ENCODE data around the gene ZNF625.

DNA sequence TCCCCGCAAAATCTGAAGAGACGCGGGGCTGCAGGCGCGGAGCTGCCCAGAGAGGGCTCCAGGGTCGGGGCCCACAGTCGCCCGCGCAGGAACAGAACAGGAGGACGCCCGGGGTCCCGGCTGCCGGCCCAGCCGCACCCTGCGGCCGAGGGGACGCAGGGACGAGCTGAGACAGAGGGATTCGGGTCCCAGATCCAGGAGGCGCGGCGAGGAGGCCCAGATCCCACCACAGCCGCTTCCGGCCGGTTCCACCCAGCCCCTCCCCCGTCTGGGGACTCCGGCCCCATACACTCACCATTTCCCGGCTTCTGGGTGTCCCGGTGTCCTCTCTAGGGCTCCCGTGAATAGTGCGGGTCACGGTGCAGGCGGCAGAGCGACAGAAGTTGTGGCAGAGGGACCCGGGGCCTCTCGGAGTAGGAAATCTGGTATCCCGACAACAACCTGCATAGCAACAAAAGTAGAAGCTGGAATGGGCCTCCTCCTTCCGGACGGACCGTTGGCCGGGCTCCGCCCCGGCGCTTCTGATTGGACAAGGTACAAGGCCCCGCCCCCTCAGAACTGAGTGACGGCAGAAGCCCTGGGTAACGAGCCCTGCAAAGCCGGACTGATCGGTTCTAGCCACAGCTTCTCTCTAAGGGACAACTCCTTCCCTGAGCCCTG, 16.5 kb downstream of the ZNF625 start, which contains the start of gene ZNF20:
- TF ChIP-seq POLR2AphosphoS5 (IDR thresholded peaks at IDR 0.05; ENCODE audit: low read depth) (no peak), SPI1 (IDR thresholded peaks at IDR 0.05; ENCODE audit: borderline replicate concordance, low read depth) (no peak), GABPA (IDR thresholded peaks at IDR 0.05; ENCODE audit: low read depth) (no peak)
- TF ChIP-seq, protein P1, sequence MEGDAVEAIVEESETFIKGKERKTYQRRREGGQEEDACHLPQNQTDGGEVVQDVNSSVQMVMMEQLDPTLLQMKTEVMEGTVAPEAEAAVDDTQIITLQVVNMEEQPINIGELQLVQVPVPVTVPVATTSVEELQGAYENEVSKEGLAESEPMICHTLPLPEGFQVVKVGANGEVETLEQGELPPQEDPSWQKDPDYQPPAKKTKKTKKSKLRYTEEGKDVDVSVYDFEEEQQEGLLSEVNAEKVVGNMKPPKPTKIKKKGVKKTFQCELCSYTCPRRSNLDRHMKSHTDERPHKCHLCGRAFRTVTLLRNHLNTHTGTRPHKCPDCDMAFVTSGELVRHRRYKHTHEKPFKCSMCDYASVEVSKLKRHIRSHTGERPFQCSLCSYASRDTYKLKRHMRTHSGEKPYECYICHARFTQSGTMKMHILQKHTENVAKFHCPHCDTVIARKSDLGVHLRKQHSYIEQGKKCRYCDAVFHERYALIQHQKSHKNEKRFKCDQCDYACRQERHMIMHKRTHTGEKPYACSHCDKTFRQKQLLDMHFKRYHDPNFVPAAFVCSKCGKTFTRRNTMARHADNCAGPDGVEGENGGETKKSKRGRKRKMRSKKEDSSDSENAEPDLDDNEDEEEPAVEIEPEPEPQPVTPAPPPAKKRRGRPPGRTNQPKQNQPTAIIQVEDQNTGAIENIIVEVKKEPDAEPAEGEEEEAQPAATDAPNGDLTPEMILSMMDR (IDR thresholded peaks at IDR 0.05; ENCODE audit: insufficient read depth, low read length), result no peak
- TF ChIP-seq, protein P2, sequence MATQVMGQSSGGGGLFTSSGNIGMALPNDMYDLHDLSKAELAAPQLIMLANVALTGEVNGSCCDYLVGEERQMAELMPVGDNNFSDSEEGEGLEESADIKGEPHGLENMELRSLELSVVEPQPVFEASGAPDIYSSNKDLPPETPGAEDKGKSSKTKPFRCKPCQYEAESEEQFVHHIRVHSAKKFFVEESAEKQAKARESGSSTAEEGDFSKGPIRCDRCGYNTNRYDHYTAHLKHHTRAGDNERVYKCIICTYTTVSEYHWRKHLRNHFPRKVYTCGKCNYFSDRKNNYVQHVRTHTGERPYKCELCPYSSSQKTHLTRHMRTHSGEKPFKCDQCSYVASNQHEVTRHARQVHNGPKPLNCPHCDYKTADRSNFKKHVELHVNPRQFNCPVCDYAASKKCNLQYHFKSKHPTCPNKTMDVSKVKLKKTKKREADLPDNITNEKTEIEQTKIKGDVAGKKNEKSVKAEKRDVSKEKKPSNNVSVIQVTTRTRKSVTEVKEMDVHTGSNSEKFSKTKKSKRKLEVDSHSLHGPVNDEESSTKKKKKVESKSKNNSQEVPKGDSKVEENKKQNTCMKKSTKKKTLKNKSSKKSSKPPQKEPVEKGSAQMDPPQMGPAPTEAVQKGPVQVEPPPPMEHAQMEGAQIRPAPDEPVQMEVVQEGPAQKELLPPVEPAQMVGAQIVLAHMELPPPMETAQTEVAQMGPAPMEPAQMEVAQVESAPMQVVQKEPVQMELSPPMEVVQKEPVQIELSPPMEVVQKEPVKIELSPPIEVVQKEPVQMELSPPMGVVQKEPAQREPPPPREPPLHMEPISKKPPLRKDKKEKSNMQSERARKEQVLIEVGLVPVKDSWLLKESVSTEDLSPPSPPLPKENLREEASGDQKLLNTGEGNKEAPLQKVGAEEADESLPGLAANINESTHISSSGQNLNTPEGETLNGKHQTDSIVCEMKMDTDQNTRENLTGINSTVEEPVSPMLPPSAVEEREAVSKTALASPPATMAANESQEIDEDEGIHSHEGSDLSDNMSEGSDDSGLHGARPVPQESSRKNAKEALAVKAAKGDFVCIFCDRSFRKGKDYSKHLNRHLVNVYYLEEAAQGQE (IDR thresholded peaks at IDR 0.05; ENCODE audit: insufficient replicate concordance, low read depth), result no peak

All from HL-60 (cell line).